HUES48 (cell line): Measurements from ENCODE around the gene RABEPK.
A peak's percentile ranks its signal among the peaks of the same experiment; 100 is the strongest.

Source experiments
- H3K27ac ChIP-seq: one replicate; pipeline ENCODE4 v1.7.0; 2013; ENCODE audit warnings: low read depth, low read length, inconsistent platforms
- H3K27me3 ChIP-seq: 2 replicates; pipeline ENCODE4 v1.6.1; 2013; ENCODE audit warnings: mild to moderate bottlenecking, low read length; ENCODE audit not compliant: control insufficient read depth, insufficient read depth
- H3K36me3 ChIP-seq: 2 replicates; pipeline ENCODE4 v1.6.1; 2013; ENCODE audit warnings: low read length; ENCODE audit not compliant: control insufficient read depth, insufficient read depth
- H3K4me1 ChIP-seq: 2 replicates; pipeline ENCODE4 v1.6.1; 2013; ENCODE audit warnings: mild to moderate bottlenecking, low read length; ENCODE audit not compliant: control insufficient read depth, insufficient read depth
- H3K4me3 ChIP-seq: 2 replicates; pipeline ENCODE4 v1.5.1; 2013; ENCODE audit warnings: mild to moderate bottlenecking, low read depth, low read length
- H3K9ac ChIP-seq: 2 replicates; pipeline ENCODE4 v1.6.1; 2013; ENCODE audit warnings: mild to moderate bottlenecking, low read depth, low read length, moderate library complexity
- H3K9me3 ChIP-seq: 2 replicates; pipeline ENCODE4 v1.6.1; 2013; ENCODE audit warnings: low read length; ENCODE audit not compliant: control insufficient read depth, insufficient read depth

The RABEPK gene

DNA sequence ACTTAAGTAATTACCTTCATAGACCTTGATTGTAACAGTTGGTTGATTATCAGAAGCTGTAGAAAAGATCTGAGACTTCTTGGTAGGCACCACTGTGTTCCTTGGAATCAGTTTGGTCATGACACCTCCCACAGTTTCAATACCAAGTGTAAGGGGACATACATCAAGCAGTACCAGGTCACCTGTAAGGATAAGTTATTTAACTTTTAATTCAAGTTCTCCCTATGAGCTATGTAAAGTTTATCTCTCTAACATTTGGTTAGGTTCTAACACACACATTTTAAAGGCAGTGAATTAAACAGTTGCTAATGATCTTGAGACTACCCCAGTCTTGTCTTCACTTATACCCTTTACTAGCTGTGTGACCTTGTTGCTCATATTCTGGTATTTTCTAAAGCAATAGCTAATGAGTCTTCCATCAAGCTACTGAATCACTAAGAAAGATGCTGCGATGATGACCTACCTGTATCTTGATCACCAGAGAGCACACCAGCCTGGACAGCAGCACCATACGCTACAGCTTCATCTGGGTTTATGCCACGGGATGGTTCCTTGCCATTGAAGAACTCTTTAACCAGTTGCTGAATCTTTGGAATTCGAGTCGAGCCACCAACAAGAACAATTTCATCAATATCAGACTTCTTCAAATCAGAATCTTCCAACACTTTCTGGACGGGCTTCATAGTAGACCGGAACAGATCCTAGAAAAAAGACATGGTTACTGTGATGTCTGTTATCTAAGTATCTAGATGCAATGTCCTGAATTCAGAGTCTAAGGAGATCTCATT is 38.0 kb downstream of the RABEPK start:
- Histone ChIP-seq H3K4me3 (peak overlapping the region; percentile 1; the same call in 1 of the 2 replicates), H3K9me3 (no peaks in the 10 kb centered on the region), H3K27me3 (no peaks in the 10 kb centered on the region), H3K36me3 (peaks cover 68% of the 10 kb centered on the region), H3K4me1 (peaks cover 4% of the 10 kb centered on the region; the same call in 1 of the 2 replicates), H3K9ac (no peak overlapping the region), H3K27ac (no peak overlapping the region)

- no peaks in the 10 kb centered on the region for H3K27me3 ChIP-seq
- peaks cover 4% of the 10 kb centered on the region; the same call in 1 of the 2 replicates for H3K4me1 ChIP-seq
- H3K9ac ChIP-seq: no peak overlapping the region
- no peaks in the 10 kb centered on the region for H3K9me3 ChIP-seq
- peaks cover 63% of the 10 kb centered on the region for H3K36me3 ChIP-seq
- H3K27ac ChIP-seq: no peak overlapping the region
- peak overlapping the region; percentile 78 for H3K4me3 ChIP-seq
Observed at GRCh38 chr9:125238915-125239446, 38.6 kb downstream of the RABEPK start.

GRCh38 chr9:125239631-125240597 is 39.6 kb downstream of the RABEPK start:
- peak overlapping the region; percentile 16 for H3K27ac ChIP-seq
- H3K36me3 ChIP-seq: peaks cover 56% of the 10 kb centered on the region
- H3K4me1 ChIP-seq: peaks cover 4% of the 10 kb centered on the region; the same call in 1 of the 2 replicates

GRCh38 chr9:125240649-125240999 is 40.3 kb downstream of the RABEPK start:
- peak overlapping the region; percentile 95 for H3K9ac ChIP-seq
- peak overlapping the region; percentile 78 for H3K4me3 ChIP-seq
- peaks cover 4% of the 10 kb centered on the region; the same call in 1 of the 2 replicates for H3K4me1 ChIP-seq
- no peaks in the 10 kb centered on the region for H3K9me3 ChIP-seq
- H3K27me3 ChIP-seq: no peaks in the 10 kb centered on the region
- H3K27ac ChIP-seq: peak overlapping the region; percentile 87
- H3K36me3 ChIP-seq: peaks cover 49% of the 10 kb centered on the region

More at GRCh38 chr9:125239631-125240597, 39.6 kb downstream of the RABEPK start:
- no peaks in the 10 kb centered on the region for H3K9me3 ChIP-seq
- no peaks in the 10 kb centered on the region for H3K27me3 ChIP-seq
- H3K9ac ChIP-seq: peak overlapping the region; percentile 95
- H3K4me3 ChIP-seq: peak overlapping the region; percentile 78

- Histone ChIP-seq H3K27ac (peak within 1 kb of the TSS; percentile 92), H3K9ac (peak within 1 kb of the TSS; percentile 95)
Observed at GRCh38 chr9:125241000-125241862, 40.9 kb downstream of the RABEPK start, which contains the start of gene HSPA5. Gene HSPA5 (minus strand): TSS chr9:125241343. CDS start chr9:125241126, 217 bp downstream.

DNA sequence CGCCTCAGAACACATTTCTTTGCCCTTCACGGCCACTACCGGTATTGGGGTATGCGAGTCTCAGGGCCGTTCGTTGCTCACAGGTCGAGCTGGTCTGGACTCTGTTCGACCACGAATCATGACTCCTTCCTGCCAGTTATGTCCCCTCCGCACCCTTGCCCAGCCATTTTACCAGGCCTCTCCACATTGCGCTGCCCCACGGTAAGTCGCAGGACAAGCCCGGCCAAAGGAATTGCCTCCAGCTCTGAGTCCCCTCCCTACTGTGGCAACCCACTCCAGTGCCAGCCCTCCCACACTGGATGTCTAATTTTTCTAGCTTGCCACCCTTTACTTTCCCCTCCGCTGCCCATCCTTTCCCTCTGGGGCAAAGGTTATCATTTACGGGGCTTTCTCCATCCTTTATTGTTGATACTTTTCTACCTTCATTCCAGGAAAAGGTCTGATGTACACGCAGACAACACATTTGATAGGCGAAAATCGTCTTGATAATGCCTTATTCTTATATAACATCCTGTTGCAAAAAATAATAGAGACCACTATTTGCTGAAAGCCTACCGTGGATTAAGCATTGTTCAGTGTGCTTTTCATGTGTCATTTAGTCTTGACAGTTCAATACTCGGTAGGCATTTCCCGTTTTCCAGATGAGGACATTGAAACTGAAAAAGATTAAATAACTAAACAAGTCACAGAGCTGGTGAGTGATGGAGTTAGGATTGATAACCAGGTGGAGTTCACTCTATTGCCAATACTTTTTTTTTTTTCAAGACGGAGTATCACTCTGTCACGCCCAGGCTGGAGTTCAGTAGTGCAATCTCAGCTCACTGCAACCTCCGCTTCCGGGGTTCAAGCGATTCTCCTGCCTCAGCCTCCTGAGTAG is 41.8 kb downstream of the RABEPK start:
- H3K36me3 ChIP-seq: peaks cover 34% of the 10 kb centered on the region
- no peaks in the 10 kb centered on the region for H3K9me3 ChIP-seq
- H3K9ac ChIP-seq: peak overlapping the region; percentile 88
- H3K4me3 ChIP-seq: peak overlapping the region; percentile 96
- H3K27ac ChIP-seq: peak overlapping the region; percentile 92
- no peaks in the 10 kb centered on the region for H3K27me3 ChIP-seq
- peaks cover 4% of the 10 kb centered on the region; the same call in 1 of the 2 replicates for H3K4me1 ChIP-seq

More at GRCh38 chr9:125241000-125241862, 40.9 kb downstream of the RABEPK start, which contains the start of gene HSPA5:
- Histone ChIP-seq H3K9me3 (no peaks in the 10 kb centered on the region), H3K27me3 (no peaks in the 10 kb centered on the region), H3K4me1 (peaks cover 4% of the 10 kb centered on the region; the same call in 1 of the 2 replicates), H3K4me3 (peak within 1 kb of the TSS; percentile 96), H3K36me3 (peaks cover 43% of the 10 kb centered on the region)

DNA sequence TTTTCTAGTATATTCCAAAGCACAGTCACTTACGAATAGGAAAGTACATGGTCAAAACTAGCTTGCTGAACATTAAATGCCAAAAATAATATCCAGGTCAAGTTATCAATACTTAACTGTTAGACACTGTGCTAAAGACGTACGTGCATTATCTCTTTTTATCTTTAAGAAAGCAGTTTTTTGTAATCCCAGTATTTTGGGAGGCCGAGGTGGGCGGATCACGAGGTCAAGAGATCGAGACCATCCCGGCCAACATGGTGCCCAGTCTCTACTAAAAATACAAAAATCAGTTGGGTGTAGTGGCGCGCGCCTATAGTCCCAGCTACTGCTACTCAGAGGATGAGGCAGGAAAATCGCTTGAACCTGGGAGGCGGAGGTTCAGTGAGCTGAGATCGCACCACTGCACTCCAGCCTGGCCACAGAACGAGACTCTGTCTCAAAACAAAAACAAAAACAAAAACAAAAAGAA is 43.5 kb downstream of the RABEPK start:
- Histone ChIP-seq H3K27me3 (no peaks in the 10 kb centered on the region), H3K36me3 (peaks cover 17% of the 10 kb centered on the region), H3K9ac (no peak overlapping the region), H3K9me3 (no peaks in the 10 kb centered on the region), H3K4me3 (no peak overlapping the region), H3K27ac (no peak overlapping the region), H3K4me1 (peaks cover 4% of the 10 kb centered on the region; the same call in 1 of the 2 replicates)

DNA sequence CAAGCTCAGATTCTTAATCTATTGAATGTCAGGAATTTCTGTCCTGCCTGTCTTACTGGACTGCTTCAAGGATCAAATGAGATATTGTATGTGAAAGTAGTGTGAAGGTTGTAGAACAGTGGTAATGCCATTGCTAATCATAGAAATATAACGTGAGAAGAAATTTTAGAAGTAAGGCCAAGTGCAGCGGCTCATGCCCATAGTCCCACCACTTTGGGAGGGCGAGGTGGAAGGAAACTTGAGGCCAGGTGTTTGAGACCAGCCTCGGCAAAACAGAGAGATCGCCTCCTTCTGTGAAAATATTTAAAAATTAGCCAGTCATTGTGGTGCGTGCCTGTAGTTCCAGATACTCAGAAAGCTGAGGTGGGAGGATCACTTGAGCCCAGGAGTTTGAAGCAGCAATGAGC is 45.9 kb downstream of the RABEPK start:
- no peaks in the 10 kb centered on the region for H3K9me3 ChIP-seq
- no peaks in the 10 kb centered on the region for H3K27me3 ChIP-seq
- no peaks in the 10 kb centered on the region for H3K36me3 ChIP-seq
- H3K9ac ChIP-seq: no peak overlapping the region
- H3K4me3 ChIP-seq: no peak overlapping the region
- no peak overlapping the region for H3K27ac ChIP-seq
- no peaks in the 10 kb centered on the region for H3K4me1 ChIP-seq

DNA sequence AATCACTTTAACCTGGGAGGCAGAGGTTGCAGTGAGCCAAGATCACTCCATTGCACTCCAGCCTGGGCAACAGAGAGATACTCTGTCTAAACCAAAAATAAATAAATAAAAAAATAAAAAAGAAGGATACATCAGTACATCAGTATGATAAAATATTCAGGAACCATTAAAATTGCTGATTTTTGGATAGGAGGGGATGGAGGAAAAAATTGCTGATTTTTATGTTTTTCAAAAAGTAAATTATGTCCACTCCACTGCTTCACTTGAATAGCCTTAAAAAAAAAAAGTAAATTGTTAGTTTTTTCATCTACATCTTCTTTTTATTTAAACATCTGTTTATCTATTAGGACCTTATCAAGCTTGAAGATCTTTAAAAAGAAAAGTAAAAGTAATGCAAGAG is 53.9 kb downstream of the RABEPK start:
- Histone ChIP-seq H3K27ac (no peak overlapping the region), H3K9ac (no peak overlapping the region)

More for the DNA sequence above, 53.9 kb downstream of the RABEPK start:
- H3K36me3 ChIP-seq: no peaks in the 10 kb centered on the region
- no peak overlapping the region for H3K4me3 ChIP-seq
- no peaks in the 10 kb centered on the region for H3K9me3 ChIP-seq
- H3K27me3 ChIP-seq: no peaks in the 10 kb centered on the region
- H3K4me1 ChIP-seq: no peaks in the 10 kb centered on the region
